ENCODE measurements around the gene TCEAL1.
"Not testable (repeated sequence)": the region's sequence is repeated elsewhere in the genome, so short reads cannot be mapped to it uniquely, and the experiment has no call there.

TCEAL1 gene

GRCh38 chrX:103647630-103648029 is 18.9 kb downstream of the TCEAL1 start:
- no peaks in the 10 kb centered on the region for H3K27me3 ChIP-seq (ENCODE audit: control insufficient read depth, insufficient read depth, low read length)
- no peak overlapping the region for H3K27ac ChIP-seq
- no peak overlapping the region for H3K4me3 ChIP-seq (ENCODE audit: low read depth, low read length)
- TF ChIP-seq, protein P1, sequence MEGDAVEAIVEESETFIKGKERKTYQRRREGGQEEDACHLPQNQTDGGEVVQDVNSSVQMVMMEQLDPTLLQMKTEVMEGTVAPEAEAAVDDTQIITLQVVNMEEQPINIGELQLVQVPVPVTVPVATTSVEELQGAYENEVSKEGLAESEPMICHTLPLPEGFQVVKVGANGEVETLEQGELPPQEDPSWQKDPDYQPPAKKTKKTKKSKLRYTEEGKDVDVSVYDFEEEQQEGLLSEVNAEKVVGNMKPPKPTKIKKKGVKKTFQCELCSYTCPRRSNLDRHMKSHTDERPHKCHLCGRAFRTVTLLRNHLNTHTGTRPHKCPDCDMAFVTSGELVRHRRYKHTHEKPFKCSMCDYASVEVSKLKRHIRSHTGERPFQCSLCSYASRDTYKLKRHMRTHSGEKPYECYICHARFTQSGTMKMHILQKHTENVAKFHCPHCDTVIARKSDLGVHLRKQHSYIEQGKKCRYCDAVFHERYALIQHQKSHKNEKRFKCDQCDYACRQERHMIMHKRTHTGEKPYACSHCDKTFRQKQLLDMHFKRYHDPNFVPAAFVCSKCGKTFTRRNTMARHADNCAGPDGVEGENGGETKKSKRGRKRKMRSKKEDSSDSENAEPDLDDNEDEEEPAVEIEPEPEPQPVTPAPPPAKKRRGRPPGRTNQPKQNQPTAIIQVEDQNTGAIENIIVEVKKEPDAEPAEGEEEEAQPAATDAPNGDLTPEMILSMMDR (IDR thresholded peaks at IDR 0.05) = no peak
- H3K79me2 ChIP-seq = no peaks in the 10 kb centered on the region
- H3K9me3 ChIP-seq (ENCODE audit: control insufficient read depth, low read length) = no peaks in the 10 kb centered on the region
- H3K4me1 ChIP-seq = no peaks in the 10 kb centered on the region
- H3K4me2 ChIP-seq (ENCODE audit: low read length) = no peak overlapping the region
- H3K9ac ChIP-seq = no peak overlapping the region
- H2AFZ ChIP-seq = no peak overlapping the region
- no peaks in the 10 kb centered on the region for H3K36me3 ChIP-seq (ENCODE audit: control insufficient read depth, insufficient read depth, low read length)

DNA sequence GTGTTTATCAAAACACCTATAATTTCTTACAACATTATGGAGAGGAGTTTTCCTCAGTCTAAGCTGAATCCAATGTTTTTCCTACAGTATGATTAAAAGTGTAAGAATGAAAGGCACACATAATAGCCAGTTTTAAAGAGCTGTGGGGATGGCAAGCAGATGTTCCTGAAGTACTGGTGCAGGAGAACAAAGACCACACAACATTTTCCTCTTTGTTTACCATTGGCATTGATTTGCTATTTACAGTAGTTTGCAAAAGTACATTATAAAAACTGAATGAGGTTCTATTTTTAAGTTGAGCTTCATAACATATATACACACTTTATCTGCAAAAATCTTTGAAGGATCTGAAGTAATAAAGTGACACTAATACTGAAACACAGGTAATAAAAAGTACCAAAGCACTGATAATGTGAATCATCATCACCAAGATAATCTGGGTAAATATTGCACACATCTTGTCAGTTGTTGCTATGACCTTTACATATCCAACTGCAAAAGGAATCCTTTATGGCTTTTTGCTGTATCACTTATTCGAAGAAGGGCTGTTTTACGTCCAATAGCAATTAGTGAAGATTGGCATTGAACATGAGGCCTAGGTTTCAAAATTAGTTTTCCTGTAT is 22.5 kb downstream of the TCEAL1 start:
- Histone ChIP-seq H3K9ac (no peak overlapping the region), H2AFZ (no peak overlapping the region), H3K4me2 (ENCODE audit: low read length) (no peak overlapping the region), H3K4me1 (no peaks in the 10 kb centered on the region), H3K79me2 (no peaks in the 10 kb centered on the region), H3K4me3 (ENCODE audit: low read depth, low read length) (no peak overlapping the region), H3K36me3 (ENCODE audit: control insufficient read depth, insufficient read depth, low read length) (no peaks in the 10 kb centered on the region), H3K27me3 (ENCODE audit: control insufficient read depth, insufficient read depth, low read length) (no peaks in the 10 kb centered on the region), H3K9me3 (ENCODE audit: control insufficient read depth, low read length) (no peaks in the 10 kb centered on the region), H3K27ac (no peak overlapping the region)
- TF ChIP-seq, protein P1 (IDR thresholded peaks at IDR 0.05) = no peak

DNA sequence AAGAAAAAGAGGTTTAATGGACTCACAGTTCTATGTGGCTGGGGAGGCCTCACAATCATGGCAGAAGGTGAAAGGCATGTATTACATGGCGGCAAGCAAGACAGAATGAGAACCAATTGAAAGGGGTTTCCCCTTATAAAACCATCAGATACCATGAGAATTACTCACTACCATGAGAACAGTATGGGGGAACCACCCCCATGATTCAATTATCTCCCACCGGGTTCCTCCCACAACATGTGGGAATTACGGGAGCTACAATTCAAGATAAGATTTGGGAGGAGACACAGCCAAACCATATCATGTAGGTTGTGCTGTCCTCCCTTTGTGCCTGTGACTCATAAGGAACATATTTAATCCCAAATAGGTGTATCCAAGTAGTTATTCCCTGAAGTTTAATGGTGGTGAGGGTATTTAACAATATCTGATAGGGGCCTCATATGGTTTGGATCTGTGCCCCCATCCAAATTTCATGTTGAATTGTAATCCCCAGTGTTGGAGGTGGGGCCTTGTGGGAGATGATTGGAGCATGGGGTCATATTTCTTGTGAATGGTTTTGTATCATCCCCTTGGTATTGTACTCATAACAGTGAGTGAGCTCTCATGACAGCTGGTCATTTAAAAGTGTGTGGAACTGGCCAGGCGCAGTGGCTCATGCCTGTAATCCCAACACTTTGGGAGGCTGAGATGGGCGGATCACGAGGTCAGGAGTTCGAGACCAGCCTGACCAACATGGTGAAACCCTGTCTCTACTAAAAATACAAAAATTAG is 26.6 kb downstream of the TCEAL1 start:
- H3K27ac ChIP-seq; H3K36me3 ChIP-seq (ENCODE audit: control insufficient read depth, insufficient read depth, low read length); H3K4me2 ChIP-seq (ENCODE audit: low read length); H2AFZ ChIP-seq; H3K27me3 ChIP-seq (ENCODE audit: control insufficient read depth, insufficient read depth, low read length); H3K9me3 ChIP-seq (ENCODE audit: control insufficient read depth, low read length); H3K4me3 ChIP-seq (ENCODE audit: low read depth, low read length); H3K9ac ChIP-seq; H3K4me1 ChIP-seq; H3K79me2 ChIP-seq: not testable (repeated sequence)

GRCh38 chrX:103656617-103657016 is 27.8 kb downstream of the TCEAL1 start:
- Histone ChIP-seq H3K27me3 (ENCODE audit: control insufficient read depth, insufficient read depth, low read length) (no peaks in the 10 kb centered on the region), H3K4me2 (ENCODE audit: low read length) (no peak overlapping the region), H3K4me3 (ENCODE audit: low read depth, low read length) (no peak overlapping the region), H3K79me2 (no peaks in the 10 kb centered on the region), H3K9me3 (ENCODE audit: control insufficient read depth, low read length) (no peaks in the 10 kb centered on the region), H3K9ac (no peak overlapping the region), H3K36me3 (ENCODE audit: control insufficient read depth, insufficient read depth, low read length) (no peaks in the 10 kb centered on the region), H3K27ac (no peak overlapping the region), H3K4me1 (no peaks in the 10 kb centered on the region), H2AFZ (no peak overlapping the region)
- TF ChIP-seq, protein P1 (IDR thresholded peaks at IDR 0.05) = no peak

GRCh38 chrX:103657066-103657465 is 28.3 kb downstream of the TCEAL1 start:
- not testable (repeated sequence) for H2AFZ ChIP-seq; H3K27me3 ChIP-seq (ENCODE audit: control insufficient read depth, insufficient read depth, low read length); H3K4me1 ChIP-seq; H3K4me2 ChIP-seq (ENCODE audit: low read length); H3K9ac ChIP-seq; H3K79me2 ChIP-seq; H3K27ac ChIP-seq; H3K36me3 ChIP-seq (ENCODE audit: control insufficient read depth, insufficient read depth, low read length); H3K4me3 ChIP-seq (ENCODE audit: low read depth, low read length); H3K9me3 ChIP-seq (ENCODE audit: control insufficient read depth, low read length)
